Endothelial cell of umbilical vein (primary cell): Measurements from ENCODE around the gene NDUFAF2. TPM values are rescaled to one million over a fixed set of nuclear protein-coding genes. Genes with fewer than 3 reads are reported as not detected.
"Not testable (repeated sequence)": the region's sequence is repeated elsewhere in the genome, so short reads cannot be mapped to it uniquely, and the experiment has no call there.

Experiments
- BruUV-seq: library from RNA; stranded (reverse); fragments of 400-500 nt; replicated peaks from 2 replicates; lab custom pipeline; 2021; lab: Mats Ljungman, UMichigan
- CTCF ChIA-PET: fragments of 300-600, 350-600 bp; sonication (Branson Sonifier 250); formaldehyde crosslinking; loops from one replicate; lab custom pipeline; 2021; ENCODE audit warnings: antibody characterized with exemption, inconsistent platforms; lab: Charles Lee
- POLR2A ChIA-PET: fragments of 300-600, 350-600 bp; sonication (Branson Sonifier 250); formaldehyde crosslinking; loops from one replicate; lab custom pipeline; 2021; ENCODE audit warnings: antibody characterized with exemption, inconsistent platforms; lab: Charles Lee
- DNase-seq: peaks from one replicate; pipeline ENCODE4 v3.0.0-alpha.2; 2011; ENCODE audit warnings: low read depth, low spot score
- FAIRE-seq: peaks from 2 replicates; lab custom pipeline; 2011; peaks lifted over from hg19 to GRCh38; lab: Jason Lieb, UNC
- H2AFZ ChIP-seq: 2 replicates; pipeline ENCODE4 v1.6.0; 2012; ENCODE audit warnings: low read depth, low read length, control low read depth, inconsistent platforms
- H3K27ac ChIP-seq: 2 replicates; pipeline ENCODE4 v1.5.1; 2011; ENCODE audit warnings: low read depth, mild to moderate bottlenecking, control low read depth, low read length, moderate library complexity; ENCODE audit not compliant: insufficient read depth
- H3K27me3 ChIP-seq, 2 experiments: 2 replicates each; pipeline versions ENCODE4 v1.6.0 to v1.6.1; 2011; ENCODE audit warnings: low read length in 2 of 2, mixed read lengths in 1 of 2; ENCODE audit not compliant: control insufficient read depth in 2 of 2, insufficient read depth in 2 of 2
- H3K36me3 ChIP-seq, 2 experiments: 2 replicates in 1 of 2; 3 replicates in 1 of 2; pipeline ENCODE4 v1.5.1; 2011; ENCODE audit warnings: low read length in 2 of 2, mild to moderate bottlenecking in 1 of 2, moderate library complexity in 1 of 2; ENCODE audit not compliant: control insufficient read depth in 2 of 2, insufficient read depth in 2 of 2; ENCODE audit errors: extremely low read depth in 1 of 2
- H3K4me1 ChIP-seq: 3 replicates; pipeline ENCODE4 v1.5.1; 2011; ENCODE audit warnings: mild to moderate bottlenecking, low read length; ENCODE audit not compliant: control insufficient read depth, insufficient read depth; ENCODE audit errors: extremely low read depth
- H3K4me2 ChIP-seq: 2 replicates; pipeline ENCODE4 v1.6.1; 2011; ENCODE audit warnings: low read length, control low read depth, mixed read lengths; ENCODE audit not compliant: insufficient read depth
- H3K4me3 ChIP-seq, 3 experiments: fragments of 200-600 bp in 1 of 3; sonication (generic), shearing (Covaris generic) in 1 of 3; replicated peaks in 1 of 3; 2 replicates each; pipeline ENCODE4 v1.5.1; 2011 to 2016; ENCODE audit warnings: control low read depth in 3 of 3, low read length in 3 of 3, mild to moderate bottlenecking in 2 of 3, inconsistent platforms in 1 of 3, low read depth in 1 of 3, moderate library complexity in 1 of 3; ENCODE audit not compliant: insufficient read depth in 1 of 3
- H3K79me2 ChIP-seq: 2 replicates; pipeline ENCODE4 v1.6.0; 2012; ENCODE audit warnings: low read length, inconsistent platforms; ENCODE audit not compliant: control insufficient read depth, insufficient read depth
- H3K9ac ChIP-seq: replicated peaks from 2 replicates; pipeline ENCODE3; 2011; ENCODE audit warnings: low read length, control low read depth; ENCODE audit not compliant: insufficient read depth; ENCODE audit errors: extremely low read depth
- H3K9me1 ChIP-seq: replicated peaks from 3 replicates; pipeline ENCODE4 v1.6.0; 2011; ENCODE audit warnings: mild to moderate bottlenecking, low read length; ENCODE audit not compliant: control insufficient read depth, insufficient read depth; ENCODE audit errors: extremely low read depth
- H3K9me3 ChIP-seq: replicated peaks from 2 replicates; pipeline ENCODE4 v1.5.1; 2012; ENCODE audit warnings: low read length, inconsistent platforms; ENCODE audit not compliant: control insufficient read depth, insufficient read depth
- H4K20me1 ChIP-seq: replicated peaks from 2 replicates; pipeline ENCODE3; 2011; ENCODE audit warnings: mild to moderate bottlenecking, low read length; ENCODE audit not compliant: control insufficient read depth, insufficient read depth; ENCODE audit errors: extremely low read depth
- CTCF ChIP-seq, 2 donors: IDR thresholded peaks; 1 replicate in 1 of 2; 2 replicates in 1 of 2; pipeline ENCODE4 v1.5.1; 2011; ENCODE audit warnings: low read length in 2 of 2, mild to moderate bottlenecking in 2 of 2, moderate library complexity in 2 of 2, control low read depth in 1 of 2, inconsistent platforms in 1 of 2, low read depth in 1 of 2; ENCODE audit not compliant: insufficient read depth in 1 of 2; ENCODE audit errors: extremely low read depth in 1 of 2
- EZH2 ChIP-seq: IDR thresholded peaks from 2 replicates; pipeline ENCODE4 v1.6.1; 2012; ENCODE audit warnings: borderline replicate concordance, low read depth, mild to moderate bottlenecking, moderate library complexity, low read length, inconsistent platforms; ENCODE audit not compliant: severe bottlenecking
- FOS ChIP-seq: IDR thresholded peaks from 2 replicates; pipeline ENCODE4 v1.6.1; 2011; ENCODE audit warnings: mild to moderate bottlenecking, low read length, moderate library complexity, borderline replicate concordance; ENCODE audit not compliant: insufficient read depth
- GATA2 ChIP-seq: IDR thresholded peaks from 2 replicates; pipeline ENCODE4 v1.7.0; 2011; ENCODE audit warnings: low read depth, mild to moderate bottlenecking, moderate library complexity, mixed read lengths, low read length; ENCODE audit not compliant: insufficient read length, insufficient read depth
- JUN ChIP-seq: IDR thresholded peaks from 2 replicates; pipeline ENCODE4 v1.6.1; 2011; ENCODE audit warnings: borderline replicate concordance, low read depth; ENCODE audit not compliant: insufficient read length, insufficient read depth
- MYC ChIP-seq: IDR thresholded peaks from one replicate; pipeline ENCODE4 v1.6.1; 2011; ENCODE audit warnings: mild to moderate bottlenecking, low read depth, low read length
- POLR2A ChIP-seq: IDR thresholded peaks from 2 replicates; pipeline ENCODE4 v1.6.1; 2012; ENCODE audit warnings: low read depth, mild to moderate bottlenecking, control low read depth, low read length
- POLR2AphosphoS5 ChIP-seq: IDR thresholded peaks from 2 replicates; pipeline ENCODE4 v1.6.1; 2012; ENCODE audit warnings: low read depth, mild to moderate bottlenecking, control low read depth, low read length, moderate library complexity; ENCODE audit not compliant: insufficient read depth
- dilution Hi-C: fragments of 300-500 bp; cut with MboI; formaldehyde crosslinking; loops from one replicate; pipeline ENCODE4 v1.15.0; 2019; ENCODE audit warnings: low sequenced_read_pairs; ENCODE audit not compliant: extremely low pct_ligation_motif_present
- intact Hi-C: fragments of 100-400 bp; cut with micrococcal nuclease; formaldehyde crosslinking; loops from one replicate; pipeline ENCODE4 v1.10.0; 2022
- polyA plus RNA-seq, 4 experiments: library from polyadenylated mRNA; depleted of rRNA in 3 of 4; stranded (reverse) in 3 of 4; unstranded in 1 of 4; fragments of >200 nt; gene quantifications; 2 replicates each; pipeline versions ENCODE4 v1.2.1 to v1.2.3, GENCODE V29; 2011 to 2012; ENCODE audit warnings: missing spikeins in 1 of 4
- total RNA-seq: library from RNA; stranded (reverse); gene quantifications from 2 replicates; pipeline ENCODE4 v1.2.3, GENCODE V29; 2021
- TF ChIP-seq, protein P1 (sequence below): IDR thresholded peaks from 2 replicates; pipeline ENCODE4 v1.6.1; 2011; ENCODE audit not compliant: insufficient read depth, insufficient read length

Gene NDUFAF2
- total and polyA plus RNA-seq, 2 donors (not counting 3 experiments of a cell fraction or from before 2014, with no cell fraction given), result 10.7 to 39.9 TPM

GRCh38 chr5:61030163-61030482 is 85.1 kb downstream of the NDUFAF2 start:
- POLR2A ChIA-PET, result no interaction called here
- Histone ChIP-seq H4K20me1 (no peaks in the 10 kb centered on the region), H3K27me3 (no peaks in the 10 kb centered on the region), H2AFZ (no peak overlapping the region), H3K9me1 (peaks cover 3% of the 10 kb centered on the region), H3K4me3 (no peak overlapping the region), H3K9me3 (no peaks in the 10 kb centered on the region), H3K4me1 (no peaks in the 10 kb centered on the region), H3K4me2 (no peak overlapping the region), H3K79me2 (no peaks in the 10 kb centered on the region), H3K9ac (no peak overlapping the region), H3K27ac (no peak overlapping the region), H3K36me3 (no peaks in the 10 kb centered on the region)
- TF ChIP-seq JUN (no peak), FOS (no peak), CTCF (IDR thresholded peaks at IDR 0.05; ENCODE audit: extremely low read depth in 1 of 2, insufficient read depth in 1 of 2, low read depth in 1 of 2, low read length in 2 of 2) (no peak), MYC (no peak), EZH2 (no peak), POLR2A (no peak), POLR2AphosphoS5 (no peak), GATA2 (no peak)
- TF ChIP-seq, protein P1, sequence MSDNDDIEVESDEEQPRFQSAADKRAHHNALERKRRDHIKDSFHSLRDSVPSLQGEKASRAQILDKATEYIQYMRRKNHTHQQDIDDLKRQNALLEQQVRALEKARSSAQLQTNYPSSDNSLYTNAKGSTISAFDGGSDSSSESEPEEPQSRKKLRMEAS, result no peak
- DNase-seq, result no peak
- dilution Hi-C loops, result no loop called here
- BruUV-seq, result no TSS peak
- intact Hi-C loops, result no loop called here
- CTCF ChIA-PET, result interaction anchor here (1.0 kb wide), 1 partner anchor 11 kb away, joined by 3 read pairs; no protein-coding TSS in a partner anchor
- no peak for FAIRE-seq

GRCh38 chr5:61031301-61031700 is 86.3 kb downstream of the NDUFAF2 start:
- H4K20me1 ChIP-seq, H3K9me1 ChIP-seq, DNase-seq, H3K9me3 ChIP-seq, H3K4me1 ChIP-seq, H3K27me3 ChIP-seq, intact Hi-C loops, H3K27ac ChIP-seq, H2AFZ ChIP-seq, H3K4me3 ChIP-seq, H3K36me3 ChIP-seq, FAIRE-seq, H3K4me2 ChIP-seq, CTCF ChIA-PET, dilution Hi-C loops, H3K79me2 ChIP-seq, BruUV-seq, POLR2A ChIA-PET, H3K9ac ChIP-seq: not testable (repeated sequence)
